Activated CD4-positive, alpha-beta T cell treated with anti-CD3 and anti-CD28 coated beads for 24 hours (primary cell): ENCODE data around the gene ZNF532.
"Not testable (repeated sequence)": the region's sequence is repeated elsewhere in the genome, so short reads cannot be mapped to it uniquely, and the experiment has no call there.

Experiments
- DNase-seq, 2 donors: peaks; one replicate each; pipeline ENCODE4 v3.0.0-alpha.2; 2020; ENCODE audit warnings: low read depth in 2 of 2

ZNF532 gene

GRCh38 chr18:58864146-58865032 lies at the start of gene ZNF532:
Gene ZNF532, plus strand, starts transcription at chr18:58864877. CDS start in a region left out here.
- DNase-seq: no peak

GRCh38 chr18:58819051-58819450 lies 45.6 kb upstream of the ZNF532 start:
- no peak for DNase-seq

GRCh38 chr18:58820251-58820650 lies 44.4 kb upstream of the ZNF532 start:
- no peak for DNase-seq

GRCh38 chr18:58822944-58823343 lies 41.7 kb upstream of the ZNF532 start:
- no peak for DNase-seq

GRCh38 chr18:58823412-58823811 lies 41.3 kb upstream of the ZNF532 start:
- no peak for DNase-seq

GRCh38 chr18:58826926-58827325 lies 37.8 kb upstream of the ZNF532 start:
- not testable (repeated sequence) for DNase-seq

GRCh38 chr18:58827428-58827827 lies 37.2 kb upstream of the ZNF532 start:
- no peak for DNase-seq

GRCh38 chr18:58827886-58828285 lies 36.8 kb upstream of the ZNF532 start:
- no peak for DNase-seq

- no peak for DNase-seq
These were observed 36.1 kb upstream of the ZNF532 start for GRCh38 chr18:58828399-58829121.

- DNase-seq: no peak
These were observed 35.4 kb upstream of the ZNF532 start for GRCh38 chr18:58829263-58829662.

GRCh38 chr18:58829886-58830285 lies 34.8 kb upstream of the ZNF532 start:
- not testable (repeated sequence) for DNase-seq

GRCh38 chr18:58831606-58832005 lies 33.1 kb upstream of the ZNF532 start:
- DNase-seq: no peak

- no peak for DNase-seq
These were observed 26.4 kb upstream of the ZNF532 start for GRCh38 chr18:58838165-58838860.

GRCh38 chr18:58838946-58839345 lies 25.7 kb upstream of the ZNF532 start:
- no peak for DNase-seq

GRCh38 chr18:58842978-58843687 lies 21.5 kb upstream of the ZNF532 start:
- DNase-seq: no peak

- no peak for DNase-seq
These were observed 21.0 kb upstream of the ZNF532 start for GRCh38 chr18:58843688-58844035.

- no peak for DNase-seq
These were observed 19.8 kb upstream of the ZNF532 start for GRCh38 chr18:58844871-58845270.

- no peak for DNase-seq
These were observed 18.6 kb upstream of the ZNF532 start for GRCh38 chr18:58845928-58846724.

GRCh38 chr18:58847383-58848071 lies 17.1 kb upstream of the ZNF532 start:
- DNase-seq: no peak

GRCh38 chr18:58848685-58849084 lies 16.0 kb upstream of the ZNF532 start:
- DNase-seq: no peak
